Upper lobe of right lung (tissue), 1 donor: ENCODE data around the gene PRR20E. TPM values are rescaled to one million over a fixed set of nuclear protein-coding genes. Genes with fewer than 3 reads are reported as not detected.
"Not testable (repeated sequence)": the region's sequence is repeated elsewhere in the genome, so short reads cannot be mapped to it uniquely, and the experiment has no call there.

Experiments used
- ATAC-seq: fragments of 200-7000 bp; cut with Tn5 transposase; one replicate; pipeline ENCODE4 v1.9.1; 2020; ENCODE audit warnings: mild to moderate bottlenecking, moderate library complexity
- DNase-seq: peaks from one replicate; pipeline ENCODE4 v3.0.0-alpha.2; 2020
- H3K27ac ChIP-seq: fragments of 200-600 bp; one replicate; pipeline ENCODE4 v1.8.0; 2022
- H3K27me3 ChIP-seq: fragments of 200-600 bp; one replicate; pipeline ENCODE4 v1.8.0; 2022; ENCODE audit warnings: mild to moderate bottlenecking
- H3K36me3 ChIP-seq: fragments of 200-600 bp; one replicate; pipeline ENCODE4 v1.8.0; 2022
- H3K4me1 ChIP-seq: fragments of 200-600 bp; one replicate; pipeline ENCODE4 v1.8.0; 2022
- H3K4me3 ChIP-seq: fragments of 200-600 bp; one replicate; pipeline ENCODE4 v1.8.0; 2022; ENCODE audit warnings: mild to moderate bottlenecking
- H3K9me3 ChIP-seq: fragments of 200-600 bp; one replicate; pipeline ENCODE4 v1.8.0; 2022
- intact Hi-C: fragments of 100-400 bp; cut with DNase I; formaldehyde crosslinking; loops from one replicate; pipeline ENCODE4 v1.11.0; 2022
- long read RNA-seq: library from polyadenylated mRNA; unstranded; transcript quantifications from one replicate; pipeline ENCODE4 v2.0.0, GENCODE V29; 2021
- total RNA-seq: library from RNA; stranded (reverse); fragmentation: NEBNext Ultra II Directional; extraction: Animal tissue kit (Norgen Biotek cat#: 25700); gene quantifications from one replicate; pipeline ENCODE4 v1.2.1, GENCODE V29; 2021
- TF ChIP-seq, protein P1 (sequence below): fragments of 200-600 bp; IDR thresholded peaks from one replicate; pipeline ENCODE4 v1.8.0; 2022; ENCODE audit warnings: antibody characterized with exemption
- donor health status: DM: no; HTN: yes; CAD: no; lungs with severe emphysema.

Gene PRR20E
- total RNA-seq: not detected
- long read RNA-seq: 0 reads

DNA sequence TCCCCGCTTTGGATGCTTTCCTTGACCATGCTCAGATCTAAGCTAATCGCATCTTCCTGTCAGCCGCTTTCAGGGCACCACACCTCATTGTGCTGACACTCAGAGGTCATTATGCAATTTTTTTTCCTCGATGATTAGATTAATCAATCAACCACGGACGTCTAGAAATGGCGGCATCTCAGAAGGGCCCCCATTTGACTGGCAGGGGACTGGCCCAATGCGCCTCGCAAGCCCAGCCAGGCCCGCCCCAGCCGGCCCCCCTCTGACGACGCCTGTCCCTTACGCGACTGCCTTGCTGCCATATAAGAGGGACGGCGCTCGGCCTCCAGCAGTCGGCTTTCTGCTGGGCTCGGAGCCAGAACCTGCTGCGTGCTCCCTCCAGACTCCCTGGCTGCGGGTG lies at the start of gene PRR20E:
Gene PRR20E, plus strand, starts transcription at position 301 of the 400 bp plus-strand sequence. CDS start 387 bp downstream, outside the sequence.
- intact Hi-C loops, DNase-seq, H3K4me1 ChIP-seq, H3K27ac ChIP-seq, H3K9me3 ChIP-seq, H3K4me3 ChIP-seq, H3K27me3 ChIP-seq, H3K36me3 ChIP-seq, ATAC-seq: not testable (repeated sequence)

DNA sequence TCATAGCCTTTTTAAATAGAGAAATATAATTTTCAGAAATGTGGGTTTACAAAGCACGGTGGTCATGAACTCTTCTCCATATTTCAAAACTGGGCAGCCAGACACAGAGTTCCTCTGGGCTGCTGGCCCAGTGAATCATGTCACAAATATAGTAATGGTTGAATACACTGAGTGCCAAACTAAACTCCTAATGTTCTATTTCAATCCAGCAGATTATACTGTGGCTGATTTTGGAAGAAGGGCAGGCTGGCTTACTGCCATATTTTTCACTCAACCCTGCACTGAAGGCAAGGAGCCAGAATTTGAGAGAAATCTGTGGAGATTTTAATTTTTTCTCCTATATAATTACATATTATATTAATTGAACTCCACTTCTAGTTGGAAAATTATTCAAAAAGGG lies 43.3 kb upstream of the PRR20E start:
- Histone ChIP-seq H3K27ac (no peak overlapping the region), H3K27me3 (no peaks in the 10 kb centered on the region), H3K4me3 (no peak overlapping the region), H3K9me3 (no peaks in the 10 kb centered on the region), H3K4me1 (no peaks in the 10 kb centered on the region), H3K36me3 (no peaks in the 10 kb centered on the region)
- DNase-seq: no peak
- intact Hi-C loops: no loop called here
- ATAC-seq: no peak
- TF ChIP-seq, protein P1, sequence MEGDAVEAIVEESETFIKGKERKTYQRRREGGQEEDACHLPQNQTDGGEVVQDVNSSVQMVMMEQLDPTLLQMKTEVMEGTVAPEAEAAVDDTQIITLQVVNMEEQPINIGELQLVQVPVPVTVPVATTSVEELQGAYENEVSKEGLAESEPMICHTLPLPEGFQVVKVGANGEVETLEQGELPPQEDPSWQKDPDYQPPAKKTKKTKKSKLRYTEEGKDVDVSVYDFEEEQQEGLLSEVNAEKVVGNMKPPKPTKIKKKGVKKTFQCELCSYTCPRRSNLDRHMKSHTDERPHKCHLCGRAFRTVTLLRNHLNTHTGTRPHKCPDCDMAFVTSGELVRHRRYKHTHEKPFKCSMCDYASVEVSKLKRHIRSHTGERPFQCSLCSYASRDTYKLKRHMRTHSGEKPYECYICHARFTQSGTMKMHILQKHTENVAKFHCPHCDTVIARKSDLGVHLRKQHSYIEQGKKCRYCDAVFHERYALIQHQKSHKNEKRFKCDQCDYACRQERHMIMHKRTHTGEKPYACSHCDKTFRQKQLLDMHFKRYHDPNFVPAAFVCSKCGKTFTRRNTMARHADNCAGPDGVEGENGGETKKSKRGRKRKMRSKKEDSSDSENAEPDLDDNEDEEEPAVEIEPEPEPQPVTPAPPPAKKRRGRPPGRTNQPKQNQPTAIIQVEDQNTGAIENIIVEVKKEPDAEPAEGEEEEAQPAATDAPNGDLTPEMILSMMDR: no peak

DNA sequence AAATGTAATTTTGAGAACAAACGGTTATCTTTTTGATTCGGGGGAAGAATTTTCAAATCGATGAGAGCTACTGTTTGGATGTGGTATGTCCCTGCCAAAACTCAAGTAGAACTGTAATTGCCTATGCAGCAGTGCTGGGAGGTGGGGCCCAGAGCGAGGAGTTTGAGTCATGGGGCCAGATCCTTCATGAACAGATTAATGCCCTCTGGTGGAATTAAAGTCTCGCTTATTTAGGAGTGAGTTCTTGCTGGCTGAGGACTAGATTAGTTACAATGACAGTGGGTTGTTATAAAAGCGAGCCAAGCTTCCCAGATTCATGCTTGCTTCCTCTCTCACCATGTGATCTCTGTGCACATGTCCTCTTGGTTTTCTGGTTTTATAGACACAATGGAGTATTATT lies 38.1 kb upstream of the PRR20E start:
- intact Hi-C loops: no loop called here
- TF ChIP-seq, protein P1: no peak
- ATAC-seq: no peak
- no peaks in the 10 kb centered on the region for H3K27me3 ChIP-seq
- H3K4me1 ChIP-seq: no peaks in the 10 kb centered on the region
- no peaks in the 10 kb centered on the region for H3K36me3 ChIP-seq
- no peaks in the 10 kb centered on the region for H3K9me3 ChIP-seq
- no peak overlapping the region for H3K27ac ChIP-seq
- H3K4me3 ChIP-seq: no peak overlapping the region
- DNase-seq: no peak

DNA sequence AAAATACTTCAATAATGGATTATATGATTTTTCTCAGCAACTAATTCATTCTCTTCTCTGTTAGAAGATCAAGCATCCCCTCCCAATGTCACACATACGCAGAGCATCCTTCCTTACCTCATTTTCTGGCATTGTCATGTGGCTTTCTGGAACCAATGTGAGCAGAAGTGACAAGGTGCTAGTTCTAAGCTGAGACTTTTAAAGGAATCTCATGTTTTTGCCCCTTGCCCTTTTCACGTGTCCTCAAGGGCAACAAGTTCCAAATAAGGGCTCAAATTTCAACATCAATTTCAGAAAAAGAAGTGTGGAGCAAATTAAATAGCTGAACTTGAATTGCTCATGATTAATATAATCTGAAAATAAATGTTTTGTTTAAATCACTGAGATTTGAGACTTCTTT lies 30.9 kb upstream of the PRR20E start:
- TF ChIP-seq, protein P1: no peak
- no peak overlapping the region for H3K27ac ChIP-seq
- DNase-seq (no peak), ATAC-seq (no peak)
- no peak overlapping the region for H3K4me3 ChIP-seq
- intact Hi-C loops: no loop called here
- no peaks in the 10 kb centered on the region for H3K4me1 ChIP-seq
- H3K27me3 ChIP-seq: no peaks in the 10 kb centered on the region
- H3K36me3 ChIP-seq: no peaks in the 10 kb centered on the region
- H3K9me3 ChIP-seq: no peaks in the 10 kb centered on the region

DNA sequence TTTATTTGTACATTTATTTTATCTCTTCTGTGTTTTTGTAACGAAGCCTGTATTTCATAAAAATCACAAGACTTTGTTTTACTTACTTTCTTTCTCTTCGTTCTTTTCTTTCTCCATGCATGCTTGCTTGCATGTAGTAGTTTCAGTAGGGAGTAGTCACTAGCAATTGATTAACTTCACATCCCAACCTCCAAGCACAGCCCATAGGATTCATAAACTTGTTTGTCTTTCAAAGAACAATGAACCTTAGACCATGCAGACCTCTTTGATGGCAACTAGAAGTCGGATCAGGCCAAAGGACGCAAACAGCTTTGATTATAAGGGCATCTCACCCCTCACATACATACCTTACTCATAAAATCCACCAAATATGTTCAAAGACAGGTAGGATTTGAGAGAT lies 29.4 kb upstream of the PRR20E start:
- no peaks in the 10 kb centered on the region for H3K27me3 ChIP-seq
- intact Hi-C loops: no loop called here
- TF ChIP-seq, protein P1: no peak
- DNase-seq: no peak
- ATAC-seq: no peak
- H3K36me3 ChIP-seq: no peaks in the 10 kb centered on the region
- H3K9me3 ChIP-seq: no peaks in the 10 kb centered on the region
- no peak overlapping the region for H3K4me3 ChIP-seq
- H3K27ac ChIP-seq: no peak overlapping the region
- H3K4me1 ChIP-seq: no peaks in the 10 kb centered on the region

DNA sequence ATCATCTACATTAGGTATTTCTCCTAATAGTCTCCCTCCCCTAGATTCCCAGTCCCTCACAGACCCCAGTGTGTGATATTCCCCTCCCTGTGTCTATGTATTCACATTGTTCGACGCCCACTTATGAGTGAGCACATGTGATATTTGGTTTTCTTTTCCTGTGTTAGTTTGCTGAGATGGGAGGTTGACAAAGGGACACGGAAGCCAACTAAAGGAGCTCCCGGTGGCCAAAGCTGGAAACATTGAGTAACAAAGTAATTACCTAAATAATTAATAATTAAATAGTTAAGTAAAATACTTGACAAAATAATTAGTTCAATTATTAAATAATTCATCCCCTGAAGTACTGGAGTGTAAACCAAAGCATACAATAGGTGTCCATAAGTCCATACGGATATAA lies 28.0 kb upstream of the PRR20E start:
- no peak for ATAC-seq
- no peaks in the 10 kb centered on the region for H3K9me3 ChIP-seq

DNA sequence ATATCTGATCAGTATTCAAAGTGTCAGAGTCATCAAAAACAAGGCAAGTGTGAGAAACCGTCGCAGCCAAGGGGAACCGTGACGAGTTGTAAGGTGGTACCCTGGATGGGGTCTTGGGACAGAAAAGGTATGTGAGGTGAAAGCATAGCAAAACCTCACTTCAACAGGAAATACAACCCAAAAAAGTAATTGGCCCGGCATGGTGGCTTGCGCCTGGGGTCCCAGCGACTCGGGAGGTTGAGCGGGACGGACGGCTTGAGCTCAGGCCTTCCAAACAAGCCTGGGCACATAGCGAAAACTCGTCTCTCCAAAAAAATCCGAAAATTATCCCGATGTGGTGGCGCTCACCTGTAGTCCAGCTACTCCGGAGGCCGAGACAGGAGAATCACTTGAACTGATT lies 27.2 kb upstream of the PRR20E start:
- H3K9me3 ChIP-seq, H3K27me3 ChIP-seq, H3K36me3 ChIP-seq, H3K4me3 ChIP-seq, ATAC-seq, intact Hi-C loops, H3K27ac ChIP-seq, DNase-seq, H3K4me1 ChIP-seq: not testable (repeated sequence)

More for the DNA sequence above, 28.0 kb upstream of the PRR20E start:
- TF ChIP-seq, protein P1: no peak
- no peaks in the 10 kb centered on the region for H3K4me1 ChIP-seq
- H3K4me3 ChIP-seq: no peak overlapping the region
- H3K27ac ChIP-seq: no peak overlapping the region
- H3K36me3 ChIP-seq: no peaks in the 10 kb centered on the region
- no peaks in the 10 kb centered on the region for H3K27me3 ChIP-seq
- intact Hi-C loops: no loop called here
- no peak for DNase-seq

DNA sequence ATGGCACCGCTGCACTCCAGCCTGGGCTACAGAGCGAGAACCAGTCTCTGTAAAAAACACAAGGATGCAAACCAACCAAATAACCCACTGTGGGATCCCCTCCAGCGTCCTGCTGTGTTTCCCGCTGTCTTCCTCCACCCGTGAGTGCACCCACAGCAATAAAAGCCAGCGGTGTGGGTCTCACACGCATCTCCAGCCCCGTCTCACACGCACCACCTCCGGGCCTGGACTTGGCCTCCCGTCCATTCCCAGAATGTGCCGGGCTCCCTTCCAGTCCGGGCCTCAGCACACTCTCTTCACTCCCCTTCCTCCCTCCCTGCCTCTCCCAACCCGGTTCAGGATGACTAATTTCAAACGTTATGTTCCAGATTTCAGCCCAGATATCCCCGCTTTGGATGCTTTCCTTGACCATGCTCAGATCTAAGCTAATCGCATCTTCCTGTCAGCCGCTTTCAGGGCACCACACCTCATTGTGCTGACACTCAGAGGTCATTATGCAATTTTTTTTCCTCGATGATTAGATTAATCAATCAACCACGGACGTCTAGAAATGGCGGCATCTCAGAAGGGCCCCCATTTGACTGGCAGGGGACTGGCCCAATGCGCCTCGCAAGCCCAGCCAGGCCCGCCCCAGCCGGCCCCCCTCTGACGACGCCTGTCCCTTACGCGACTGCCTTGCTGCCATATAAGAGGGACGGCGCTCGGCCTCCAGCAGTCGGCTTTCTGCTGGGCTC lies 26.6 kb upstream of the PRR20E start, which contains the start of gene PRR20A:
Gene PRR20A, plus strand, starts transcription at position 684 of the 734 bp plus-strand sequence. CDS start 387 bp downstream, outside the sequence.
- H3K9me3 ChIP-seq, DNase-seq, H3K4me1 ChIP-seq, H3K4me3 ChIP-seq, ATAC-seq, intact Hi-C loops, H3K27ac ChIP-seq, H3K27me3 ChIP-seq, H3K36me3 ChIP-seq: not testable (repeated sequence)

DNA sequence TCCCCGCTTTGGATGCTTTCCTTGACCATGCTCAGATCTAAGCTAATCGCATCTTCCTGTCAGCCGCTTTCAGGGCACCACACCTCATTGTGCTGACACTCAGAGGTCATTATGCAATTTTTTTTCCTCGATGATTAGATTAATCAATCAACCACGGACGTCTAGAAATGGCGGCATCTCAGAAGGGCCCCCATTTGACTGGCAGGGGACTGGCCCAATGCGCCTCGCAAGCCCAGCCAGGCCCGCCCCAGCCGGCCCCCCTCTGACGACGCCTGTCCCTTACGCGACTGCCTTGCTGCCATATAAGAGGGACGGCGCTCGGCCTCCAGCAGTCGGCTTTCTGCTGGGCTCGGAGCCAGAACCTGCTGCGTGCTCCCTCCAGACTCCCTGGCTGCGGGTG lies 19.8 kb upstream of the PRR20E start, which contains the start of gene PRR20B:
Gene PRR20B, plus strand, starts transcription at position 301 of the 400 bp plus-strand sequence. CDS start 387 bp downstream, outside the sequence.
- H3K27ac ChIP-seq, ATAC-seq, H3K36me3 ChIP-seq, H3K4me3 ChIP-seq, DNase-seq, H3K27me3 ChIP-seq, H3K4me1 ChIP-seq, H3K9me3 ChIP-seq, intact Hi-C loops: not testable (repeated sequence)
